Activated CD4-positive, alpha-beta T cell treated with anti-CD3 and anti-CD28 coated beads, Interleukin-2, amount 10 ng/mL, durations not matched to agents 24 days and 14 days (primary cell): Measurements from ENCODE around the gene ADAMTSL2. TPM values are rescaled to one million over a fixed set of nuclear protein-coding genes. Genes with fewer than 3 reads are reported as not detected.

ENCODE experiments used
- DNase-seq: peaks from one replicate; pipeline ENCODE4 v3.0.0; 2022
- H3K27ac Mint-ChIP-seq: one replicate; pipeline ENCODE4 v1.8.0; 2022; ENCODE audit warnings: mild to moderate bottlenecking, mixed read lengths
- H3K27me3 Mint-ChIP-seq: one replicate; pipeline ENCODE4 v1.8.0; 2022; ENCODE audit warnings: mixed read lengths
- H3K36me3 Mint-ChIP-seq: one replicate; pipeline ENCODE4 v1.8.0; 2022; ENCODE audit warnings: low read depth, mild to moderate bottlenecking, mixed read lengths
- H3K4me1 Mint-ChIP-seq: one replicate; pipeline ENCODE4 v1.8.0; 2021; ENCODE audit warnings: mixed read lengths
- H3K4me3 Mint-ChIP-seq: one replicate; pipeline ENCODE4 v1.8.0; 2022; ENCODE audit warnings: mild to moderate bottlenecking, moderate library complexity, mixed read lengths
- H3K9me3 Mint-ChIP-seq: one replicate; pipeline ENCODE4 v1.8.0; 2021; ENCODE audit warnings: mixed read lengths
- intact Hi-C: fragments of 100-400 bp; cut with micrococcal nuclease; formaldehyde crosslinking; loops from one replicate; pipeline ENCODE4 v1.15.1; 2023
- total RNA-seq: library from RNA; stranded (reverse); gene quantifications from 2 replicates; pipeline ENCODE4 v1.2.3, GENCODE V29; 2022

Gene ADAMTSL2
- total RNA-seq, 1 donor from 2014 or later, result not detected

DNA sequence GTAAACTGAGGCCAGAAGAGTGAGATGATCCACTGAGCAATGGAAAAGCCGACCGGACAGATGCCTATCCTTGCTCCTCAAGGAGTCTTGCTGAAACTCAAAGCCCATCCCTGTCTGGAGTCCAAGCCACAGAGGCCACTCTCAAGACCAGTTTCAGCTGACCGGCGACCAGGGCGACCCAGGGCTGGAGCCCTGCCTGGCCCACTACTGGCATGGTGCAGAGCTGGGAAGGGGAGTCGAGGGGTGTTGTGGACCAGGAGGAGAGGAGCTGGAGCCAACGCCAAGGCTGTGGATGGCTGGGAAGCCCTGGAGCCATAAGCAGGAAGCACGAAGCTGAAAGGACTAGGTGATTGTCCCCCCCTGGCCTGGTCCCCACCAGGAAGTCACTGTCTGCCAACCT is 52.5 kb downstream of the ADAMTSL2 start:
- H3K36me3 Mint-ChIP-seq, result no peaks in the 10 kb centered on the region
- intact Hi-C loops, result loop anchor here (10.0 kb wide), 1 partner anchor 138 kb away; no protein-coding TSS in a partner anchor
- peaks cover 17% of the 10 kb centered on the region for H3K27me3 Mint-ChIP-seq
- peaks cover 5% of the 10 kb centered on the region for H3K9me3 Mint-ChIP-seq
- no peak for DNase-seq
- H3K4me1 Mint-ChIP-seq, result no peaks in the 10 kb centered on the region
- no peak overlapping the region for H3K4me3 Mint-ChIP-seq
- H3K27ac Mint-ChIP-seq, result no peak overlapping the region

DNA sequence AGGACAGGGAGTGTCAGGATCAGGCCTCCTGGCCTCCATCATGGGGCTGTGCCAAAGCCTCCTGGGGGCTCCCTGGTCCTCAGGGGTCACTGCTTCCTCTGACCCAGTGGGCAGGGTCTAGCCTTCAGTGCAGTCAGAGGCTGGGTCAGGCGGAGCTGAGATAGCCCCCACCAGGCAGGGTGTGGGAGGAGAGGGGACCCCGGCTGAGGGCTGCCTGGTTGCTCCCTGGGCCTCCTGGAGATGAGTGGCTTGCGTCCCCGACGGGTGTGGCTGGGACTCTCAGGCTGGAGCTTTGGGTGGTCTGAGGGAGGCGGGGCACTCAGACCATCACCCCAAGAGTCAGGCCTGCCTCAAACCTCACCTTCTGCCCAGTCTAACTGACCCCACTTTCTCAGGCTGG is 53.0 kb downstream of the ADAMTSL2 start:
- intact Hi-C loops, result loop anchor here (10.0 kb wide), 1 partner anchor 137 kb away; no protein-coding TSS in a partner anchor
- Mint-ChIP-seq H3K4me1 (no peaks in the 10 kb centered on the region), H3K27me3 (peaks cover 17% of the 10 kb centered on the region), H3K36me3 (no peaks in the 10 kb centered on the region), H3K27ac (no peak overlapping the region), H3K9me3 (peaks cover 5% of the 10 kb centered on the region), H3K4me3 (no peak overlapping the region)
- DNase-seq, result no peak

DNA sequence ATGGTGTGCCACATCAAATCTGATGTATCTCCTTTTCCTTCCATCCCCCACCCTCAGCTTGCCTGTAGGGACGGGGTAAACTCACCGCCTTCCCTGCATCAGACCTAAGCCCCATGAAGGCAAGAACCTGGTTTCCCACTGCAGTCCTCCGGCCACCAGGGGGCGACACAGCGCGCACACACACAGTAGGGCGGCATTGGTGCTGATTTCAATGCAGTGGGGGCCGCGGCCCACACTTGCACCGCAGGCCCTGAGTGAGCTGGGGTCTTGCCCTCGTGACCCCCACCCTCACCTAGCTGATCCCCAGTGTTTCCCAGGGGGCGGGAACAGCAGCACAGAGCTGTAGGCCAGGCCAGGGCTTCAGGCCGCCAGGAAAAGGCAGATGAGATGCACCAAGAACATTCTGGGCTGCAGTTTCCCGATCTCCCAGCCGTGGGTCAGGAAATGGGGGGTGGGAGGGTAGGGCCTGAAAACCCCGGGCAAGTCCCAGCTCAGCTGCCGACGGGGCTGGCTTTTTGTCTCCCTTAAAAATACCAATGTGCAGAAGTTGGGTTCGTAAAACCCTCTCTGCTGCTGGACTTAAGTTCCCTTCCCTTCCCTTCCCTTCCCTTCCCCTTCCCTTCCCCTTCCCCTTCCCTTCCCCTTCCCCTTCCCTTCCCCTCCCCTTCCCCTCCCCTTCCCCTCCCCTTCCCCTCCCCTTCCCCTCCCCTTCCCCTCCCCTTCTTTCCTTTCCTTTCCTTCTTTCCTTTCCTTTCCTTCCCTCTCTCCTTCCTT is 55.1 kb downstream of the ADAMTSL2 start:
- intact Hi-C loops, result loop anchor here (10.0 kb wide), 1 partner anchor 135 kb away; no protein-coding TSS in a partner anchor
- H3K4me1 Mint-ChIP-seq, result no peaks in the 10 kb centered on the region
- peaks cover 5% of the 10 kb centered on the region for H3K9me3 Mint-ChIP-seq
- DNase-seq, result peak; percentile 77
- no peak overlapping the region for H3K27ac Mint-ChIP-seq
- H3K27me3 Mint-ChIP-seq, result peaks cover 9% of the 10 kb centered on the region
- no peaks in the 10 kb centered on the region for H3K36me3 Mint-ChIP-seq
- H3K4me3 Mint-ChIP-seq, result no peak overlapping the region

DNA sequence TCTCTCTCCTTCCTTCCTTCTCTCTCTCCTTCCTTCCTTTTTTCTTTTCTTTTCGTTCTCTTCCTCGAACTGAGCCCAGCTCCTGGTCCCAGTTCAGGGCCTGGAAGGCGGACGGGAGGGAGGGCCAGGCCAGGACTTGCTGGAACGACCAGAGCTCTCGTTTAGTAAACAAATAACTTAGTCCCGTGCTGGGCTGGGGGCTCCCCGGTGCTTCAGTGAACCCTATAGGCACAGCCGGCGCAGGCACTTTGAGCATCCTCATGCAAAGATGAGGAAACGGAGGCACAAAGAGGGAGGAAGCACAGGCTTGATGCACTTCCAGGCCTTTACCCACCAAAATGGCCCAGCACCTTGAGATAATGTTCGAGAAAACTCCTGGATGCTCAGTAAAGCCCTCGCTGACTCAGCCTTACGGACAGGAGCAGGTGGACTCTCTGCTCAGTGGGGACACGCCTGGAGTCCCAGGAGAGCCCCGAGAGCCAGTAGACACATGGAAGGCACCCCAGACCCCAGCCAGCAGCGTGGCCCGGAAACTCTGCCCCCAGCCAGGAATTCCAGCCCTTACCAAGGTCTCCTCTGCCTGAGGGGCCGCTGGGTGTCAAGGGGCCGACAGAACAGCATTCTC is 55.8 kb downstream of the ADAMTSL2 start:
- intact Hi-C loops, result no loop called here
- H3K4me3 Mint-ChIP-seq, result no peak overlapping the region

DNA sequence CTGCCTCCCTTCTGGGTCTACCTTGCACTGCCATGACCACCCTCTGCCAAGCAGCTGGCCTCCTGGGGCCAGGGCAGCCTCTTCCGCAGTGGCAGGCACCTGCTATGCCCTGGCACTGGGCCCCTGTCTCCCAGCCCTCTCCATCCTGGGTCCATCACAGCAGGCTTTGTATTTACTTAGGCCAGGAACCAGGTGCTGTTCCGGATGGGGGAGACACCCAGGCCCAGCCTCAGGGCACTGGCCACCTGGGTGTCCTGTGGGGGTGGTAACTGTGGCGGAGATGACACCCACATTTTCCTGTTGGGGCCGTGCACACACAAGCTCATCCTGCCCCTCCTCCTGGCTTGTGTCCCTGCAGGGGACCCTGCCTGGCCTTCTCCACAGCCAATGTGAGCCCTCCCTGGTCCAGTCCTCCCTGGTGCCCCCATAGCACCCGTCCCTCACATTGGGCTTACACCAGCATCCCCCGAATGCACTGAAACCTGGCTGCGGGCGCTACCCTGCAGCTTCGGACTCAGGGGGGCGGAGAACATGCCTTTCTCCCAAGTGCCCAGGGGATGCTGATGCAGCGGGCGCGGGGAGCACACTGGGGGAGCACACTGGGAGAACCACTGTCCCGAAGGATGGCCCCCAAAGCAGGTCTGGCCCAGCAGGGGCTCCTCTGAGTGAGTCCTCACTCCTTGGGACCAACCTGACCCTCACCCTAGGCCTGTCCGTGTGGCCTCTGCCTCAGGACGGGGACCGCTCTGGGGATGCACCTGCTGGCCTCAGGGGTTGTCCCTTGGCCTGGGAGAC is 56.8 kb downstream of the ADAMTSL2 start:
- no peaks in the 10 kb centered on the region for H3K36me3 Mint-ChIP-seq
- H3K27ac Mint-ChIP-seq, result no peak overlapping the region
- H3K9me3 Mint-ChIP-seq, result peaks cover 10% of the 10 kb centered on the region
- no peaks in the 10 kb centered on the region for H3K4me1 Mint-ChIP-seq
- no peaks in the 10 kb centered on the region for H3K27me3 Mint-ChIP-seq
- intact Hi-C loops, result no loop called here
- no peak for DNase-seq
- no peak overlapping the region for H3K4me3 Mint-ChIP-seq

More for the DNA sequence above, 55.8 kb downstream of the ADAMTSL2 start:
- no peak for DNase-seq
- no peaks in the 10 kb centered on the region for H3K36me3 Mint-ChIP-seq
- H3K9me3 Mint-ChIP-seq, result peaks cover 5% of the 10 kb centered on the region
- H3K4me1 Mint-ChIP-seq, result no peaks in the 10 kb centered on the region
- no peak overlapping the region for H3K27ac Mint-ChIP-seq
- H3K27me3 Mint-ChIP-seq, result peaks cover 4% of the 10 kb centered on the region

DNA sequence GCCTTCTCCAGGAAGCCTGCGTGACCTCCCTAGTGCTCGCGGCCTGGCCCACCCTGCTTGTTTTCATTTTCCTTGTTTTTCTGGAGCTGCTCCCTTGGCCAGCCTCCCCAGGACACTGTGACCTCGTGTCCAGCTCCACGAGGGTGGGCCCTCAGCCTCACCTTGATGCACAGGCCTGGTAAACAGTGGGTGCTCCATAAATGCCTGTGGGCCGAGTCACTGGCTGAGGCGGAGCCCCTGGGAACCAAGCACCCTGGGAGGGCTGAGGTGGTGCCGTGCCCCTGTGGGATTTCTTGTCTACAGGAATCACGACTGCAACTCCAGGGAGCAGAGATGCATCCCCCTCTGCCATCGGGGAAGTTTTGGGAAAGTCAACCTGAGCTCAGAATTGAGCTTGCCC is 57.5 kb downstream of the ADAMTSL2 start:
- H3K4me1 Mint-ChIP-seq, result no peaks in the 10 kb centered on the region
- no peak overlapping the region for H3K4me3 Mint-ChIP-seq
- peaks cover 12% of the 10 kb centered on the region for H3K9me3 Mint-ChIP-seq

DNA sequence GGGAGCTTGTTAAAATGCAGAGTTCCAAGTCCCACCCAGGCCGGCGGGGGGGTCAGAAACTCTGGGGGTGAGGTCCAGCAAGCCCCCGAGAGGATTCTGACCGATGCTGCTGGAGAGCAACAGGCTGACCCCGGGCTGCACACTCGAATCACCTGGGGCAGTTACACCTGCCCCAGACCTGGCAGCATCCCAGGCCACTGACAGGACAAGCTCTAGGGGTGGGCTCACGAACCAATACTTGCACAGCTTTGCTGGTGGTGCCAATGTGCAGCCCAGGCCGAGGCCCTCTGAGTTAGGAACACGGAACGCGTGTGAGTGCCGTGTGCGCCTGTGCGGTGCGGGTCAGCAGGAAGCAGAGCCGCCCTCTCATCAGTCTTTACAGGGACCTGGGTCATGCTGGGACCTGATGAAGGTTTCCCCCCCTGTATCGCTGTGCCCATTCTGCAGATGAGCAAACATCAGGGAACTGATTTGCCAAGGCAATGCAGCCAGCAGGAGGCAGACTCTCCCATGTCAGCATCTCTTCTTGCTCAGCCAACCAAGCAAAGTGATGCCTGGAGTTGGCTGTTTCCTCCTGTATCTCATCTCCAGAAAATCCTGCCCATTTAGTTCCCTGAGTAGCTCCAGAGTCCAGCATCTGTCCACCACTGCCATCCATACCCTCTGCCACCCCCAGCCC is 58.4 kb downstream of the ADAMTSL2 start:
- Mint-ChIP-seq H3K4me3 (no peak overlapping the region), H3K4me1 (no peaks in the 10 kb centered on the region), H3K27me3 (no peaks in the 10 kb centered on the region), H3K36me3 (peaks cover 2% of the 10 kb centered on the region), H3K9me3 (peaks cover 19% of the 10 kb centered on the region), H3K27ac (no peak overlapping the region)
- intact Hi-C loops, result no loop called here
- peak; percentile 66 for DNase-seq

More for the DNA sequence above, 57.5 kb downstream of the ADAMTSL2 start:
- no peaks in the 10 kb centered on the region for H3K36me3 Mint-ChIP-seq
- no peak for DNase-seq
- H3K27me3 Mint-ChIP-seq, result no peaks in the 10 kb centered on the region
- H3K27ac Mint-ChIP-seq, result no peak overlapping the region
- intact Hi-C loops, result no loop called here

DNA sequence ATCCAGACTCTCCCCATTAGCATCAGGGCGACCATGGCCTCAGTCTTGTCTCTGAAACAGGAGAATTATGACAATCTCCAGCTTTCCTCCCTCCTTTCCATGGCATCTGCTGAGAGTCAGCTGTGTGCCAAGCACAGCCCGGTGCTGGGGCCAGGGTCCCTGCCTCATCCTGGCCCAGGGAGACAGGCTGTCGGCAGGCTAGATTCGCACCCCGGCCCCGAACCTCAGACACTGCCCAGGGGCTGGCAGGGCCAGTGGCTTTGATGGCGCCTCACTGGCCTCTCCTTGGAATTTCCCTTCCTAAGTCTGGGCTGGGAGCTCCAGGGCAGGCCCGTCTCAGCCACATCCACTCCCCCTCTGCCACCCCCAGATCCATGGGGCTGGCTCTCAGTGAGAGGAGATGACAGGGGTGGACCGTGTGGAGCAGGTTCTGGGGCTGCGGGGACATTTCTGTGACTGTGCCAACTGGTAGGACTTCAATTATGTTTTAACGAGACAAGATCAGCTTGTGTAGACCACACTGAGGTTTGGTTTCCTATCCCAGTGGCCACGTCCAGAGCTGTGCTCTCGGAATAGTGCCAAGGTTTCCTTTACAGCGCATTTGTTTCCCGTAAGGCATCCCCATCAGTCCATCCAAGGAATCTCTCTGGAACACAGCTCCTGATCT is 59.2 kb downstream of the ADAMTSL2 start:
- Mint-ChIP-seq H3K4me1 (no peaks in the 10 kb centered on the region), H3K27me3 (no peaks in the 10 kb centered on the region), H3K4me3 (no peak overlapping the region), H3K27ac (no peak overlapping the region), H3K9me3 (peaks cover 14% of the 10 kb centered on the region), H3K36me3 (peaks cover 2% of the 10 kb centered on the region)
- intact Hi-C loops, result no loop called here
- no peak for DNase-seq

DNA sequence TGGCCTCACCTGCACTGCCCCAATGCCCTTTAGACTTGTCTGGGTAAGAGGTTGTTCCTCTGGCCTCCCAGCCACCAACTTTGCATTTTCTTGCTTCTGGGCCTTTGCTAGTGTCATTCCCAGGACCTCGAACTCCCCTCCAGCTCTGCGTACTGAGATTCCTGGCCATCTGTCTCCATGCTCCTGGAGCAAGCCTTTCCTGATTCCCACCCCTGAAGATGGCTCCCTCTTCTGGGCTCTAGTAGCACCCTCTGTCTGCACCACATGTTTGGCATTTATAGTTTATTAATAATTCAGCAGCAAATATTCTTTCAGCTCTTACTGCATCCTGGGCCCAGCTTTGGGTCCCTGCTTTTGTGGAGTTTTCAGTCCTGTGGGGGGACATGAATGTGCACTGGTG is 59.8 kb downstream of the ADAMTSL2 start:
- Mint-ChIP-seq H3K27me3 (no peaks in the 10 kb centered on the region), H3K36me3 (peaks cover 2% of the 10 kb centered on the region), H3K4me3 (no peak overlapping the region), H3K9me3 (peaks cover 14% of the 10 kb centered on the region), H3K4me1 (no peaks in the 10 kb centered on the region), H3K27ac (no peak overlapping the region)
- intact Hi-C loops, result no loop called here
- DNase-seq, result no peak

DNA sequence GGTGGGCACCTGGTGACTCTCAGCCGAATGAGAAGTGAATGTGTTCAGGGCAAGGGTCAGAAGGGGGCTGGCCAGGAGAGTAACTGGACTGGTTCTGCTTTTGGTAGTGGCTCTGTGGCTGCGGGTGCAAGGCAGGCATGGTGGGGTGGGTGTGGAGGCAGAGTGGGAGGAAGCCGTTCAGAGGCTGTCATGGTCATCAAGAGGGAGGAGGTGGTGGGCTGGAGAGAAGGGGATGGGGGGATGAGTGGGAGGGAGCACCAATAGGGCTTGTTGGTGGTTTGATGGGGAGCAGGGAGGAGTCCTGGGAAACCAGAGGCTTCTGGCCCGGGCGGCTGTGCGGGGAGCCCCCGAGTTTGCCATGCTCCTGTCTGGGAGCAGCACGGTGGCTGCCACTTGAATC is 61.4 kb downstream of the ADAMTSL2 start:
- Mint-ChIP-seq H3K27me3 (no peaks in the 10 kb centered on the region), H3K36me3 (peaks cover 2% of the 10 kb centered on the region), H3K4me1 (no peaks in the 10 kb centered on the region), H3K9me3 (peaks cover 14% of the 10 kb centered on the region), H3K27ac (no peak overlapping the region), H3K4me3 (no peak overlapping the region)
- DNase-seq, result no peak
- intact Hi-C loops, result no loop called here

DNA sequence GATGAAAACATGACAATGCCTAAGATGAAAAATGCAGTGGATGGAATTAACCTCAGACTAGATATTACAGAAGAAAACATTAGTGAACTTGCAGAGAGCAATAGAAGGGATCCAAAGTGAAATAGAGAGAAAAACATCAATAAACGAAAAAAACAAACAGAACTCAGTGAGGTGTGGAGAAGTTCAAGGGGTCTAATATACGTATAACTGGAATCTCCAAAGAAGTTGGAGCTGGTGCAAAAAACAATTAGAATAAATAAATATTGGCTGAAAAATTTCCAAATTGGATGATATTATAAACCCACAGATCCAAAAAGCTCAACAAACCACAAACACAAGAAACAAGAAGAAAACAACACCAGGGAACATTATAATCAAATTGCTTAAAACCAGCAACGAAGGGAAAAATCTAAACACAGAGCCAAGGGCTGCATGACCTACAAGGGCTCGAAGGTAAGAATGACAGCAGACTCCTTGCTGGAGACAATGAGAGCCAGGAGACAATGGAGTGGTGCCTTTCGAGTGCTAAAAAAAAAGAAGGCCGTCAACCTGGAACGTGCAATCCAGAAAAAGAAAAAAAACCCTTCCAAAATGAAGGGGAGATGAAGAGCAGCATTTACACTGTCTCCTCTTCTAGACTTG is 62.9 kb downstream of the ADAMTSL2 start:
- Mint-ChIP-seq H3K36me3 (peaks cover 2% of the 10 kb centered on the region), H3K4me3 (no peak overlapping the region), H3K27me3 (no peaks in the 10 kb centered on the region), H3K4me1 (no peaks in the 10 kb centered on the region), H3K9me3 (peaks cover 14% of the 10 kb centered on the region), H3K27ac (no peak overlapping the region)
- no peak for DNase-seq
- intact Hi-C loops, result no loop called here

DNA sequence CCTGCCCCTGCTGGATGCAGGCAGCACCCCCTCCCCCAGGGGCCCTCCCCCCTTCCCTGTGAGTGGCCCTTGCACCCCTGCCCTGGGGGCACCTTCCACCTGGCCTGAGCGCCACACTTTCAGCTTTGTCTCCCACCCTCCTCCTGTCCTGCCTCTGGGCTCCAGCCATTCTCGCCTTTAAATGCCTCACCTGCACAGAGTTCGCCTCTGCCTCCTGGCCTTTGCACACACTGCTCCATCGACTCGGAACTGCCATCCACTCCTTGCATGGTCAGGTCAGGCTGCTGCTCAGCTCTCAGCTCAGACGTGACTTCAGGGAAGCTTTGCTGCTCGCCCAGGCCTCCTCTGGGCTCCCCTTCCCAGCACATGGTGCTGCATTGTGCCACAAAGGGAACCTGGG is 64.5 kb downstream of the ADAMTSL2 start:
- H3K9me3 Mint-ChIP-seq, result peaks cover 14% of the 10 kb centered on the region
- DNase-seq, result no peak
- no peak overlapping the region for H3K27ac Mint-ChIP-seq

More for the DNA sequence above, 64.5 kb downstream of the ADAMTSL2 start:
- Mint-ChIP-seq H3K4me3 (no peak overlapping the region), H3K27me3 (no peaks in the 10 kb centered on the region), H3K36me3 (peaks cover 2% of the 10 kb centered on the region), H3K4me1 (no peaks in the 10 kb centered on the region)
- intact Hi-C loops, result no loop called here
